ENCODE data around the gene ZBTB7C.

ZBTB7C gene

GRCh38 chr18:47979611-47980200, 429.5 kb downstream of the ZBTB7C start:
- no peak for DNase-seq (ENCODE audit: low spot score)
- in situ Hi-C loops (cut with MboI; ENCODE audit: low sequenced_read_pairs, unreplicated experiment): no loop called here
- no peak for TF ChIP-seq CTCF (IDR thresholded peaks at IDR 0.05; ENCODE audit: borderline replicate concordance, control extremely low read depth, extremely low read depth, insufficient read depth, missing control alignments)

- DNase-seq (ENCODE audit: low spot score): no peak
- in situ Hi-C loops (cut with MboI; ENCODE audit: low sequenced_read_pairs, unreplicated experiment): no loop called here
- no peak for TF ChIP-seq CTCF (IDR thresholded peaks at IDR 0.05; ENCODE audit: borderline replicate concordance, control extremely low read depth, extremely low read depth, insufficient read depth, missing control alignments)
Measured at GRCh38 chr18:47978603-47979002, 430.6 kb downstream of the ZBTB7C start.

GRCh38 chr18:47978141-47978540, 431.0 kb downstream of the ZBTB7C start:
- no peak for TF ChIP-seq CTCF (IDR thresholded peaks at IDR 0.05; ENCODE audit: borderline replicate concordance, control extremely low read depth, extremely low read depth, insufficient read depth, missing control alignments)
- in situ Hi-C loops (cut with MboI; ENCODE audit: low sequenced_read_pairs, unreplicated experiment): no loop called here
- DNase-seq (ENCODE audit: low spot score): no peak
